B cell (primary cell): ENCODE measurements around the gene AK9. TPM values are rescaled to one million over a fixed set of nuclear protein-coding genes. Genes with fewer than 3 reads are reported as not detected.
A peak's percentile ranks its signal among the peaks of the same experiment; 100 is the strongest.

Experiments
- ATAC-seq: fragments of 200-7000 bp; cut with Tn5 transposase; one replicate; pipeline ENCODE4 v1.10.0; 2021; ENCODE audit warnings: low read depth, mild to moderate bottlenecking, moderate number of reproducible peaks, moderate library complexity
- CTCF ChIA-PET: fragments of 350-600 bp; sonication (Branson Sonifier 250); formaldehyde crosslinking; loops from one replicate; lab custom pipeline; 2021; ENCODE audit warnings: antibody characterized with exemption, inconsistent platforms; lab: Charles Lee
- POLR2A ChIA-PET: fragments of 350-600 bp; sonication (Branson Sonifier 250); formaldehyde crosslinking; loops from one replicate; lab custom pipeline; 2021; ENCODE audit warnings: antibody characterized with exemption; lab: Charles Lee
- DNase-seq: peaks from one replicate; pipeline ENCODE4 v3.0.0; 2013
- H2AFZ ChIP-seq: 2 replicates; pipeline ENCODE4 v1.6.1; 2012; ENCODE audit warnings: mild to moderate bottlenecking, low read depth, low read length; ENCODE audit not compliant: insufficient read depth, poor library complexity, severe bottlenecking
- H3K27ac ChIP-seq, 2 donors: 1 replicate in 1 of 2; 2 replicates in 1 of 2; pipeline ENCODE4 v1.5.1; 2012 to 2013; ENCODE audit warnings: low read length in 2 of 2, mild to moderate bottlenecking in 2 of 2, moderate library complexity in 1 of 2
- H3K27me3 ChIP-seq, 4 experiments: fragments of 200-600 bp in 1 of 4; sonication (generic) in 1 of 4; replicated peaks in 1 of 4; 1 replicate in 2 of 4; 2 replicates in 2 of 4; pipeline versions ENCODE4 v1.6.1 to v1.7.0; 2013 to 2016; ENCODE audit warnings: low read length in 3 of 4, mild to moderate bottlenecking in 2 of 4, mixed read lengths in 1 of 4, moderate library complexity in 1 of 4; ENCODE audit not compliant: insufficient read depth in 4 of 4, control insufficient read depth in 3 of 4; ENCODE audit errors: control extremely low read depth in 1 of 4
- H3K36me3 ChIP-seq, 2 experiments: replicated peaks in 1 of 2; 1 replicate in 1 of 2; 2 replicates in 1 of 2; pipeline versions ENCODE4 v1.6.1 to v1.7.1; 2013; ENCODE audit warnings: low read length in 1 of 2; ENCODE audit not compliant: insufficient read depth in 2 of 2, control insufficient read depth in 1 of 2; ENCODE audit errors: control extremely low read depth in 1 of 2, extremely low read depth in 1 of 2
- H3K4me1 ChIP-seq, 2 donors: fragments of 200-600 bp in 1 of 2; sonication (generic) in 1 of 2; 1 replicate in 1 of 2; 2 replicates in 1 of 2; pipeline versions ENCODE4 v1.5.1 to v1.6.1; 2013 to 2017; ENCODE audit warnings: low read length in 2 of 2; ENCODE audit not compliant: control insufficient read depth in 2 of 2, insufficient read depth in 2 of 2
- H3K4me2 ChIP-seq: replicated peaks from 2 replicates; pipeline ENCODE3; 2012; ENCODE audit warnings: mild to moderate bottlenecking, low read depth, low read length; ENCODE audit not compliant: poor library complexity, severe bottlenecking
- H3K4me3 ChIP-seq, 5 experiments: fragments of 200-600 bp in 1 of 5; sonication (generic) in 1 of 5; 1 replicate in 3 of 5; 2 replicates in 2 of 5; pipeline versions ENCODE4 v1.5.1 to v1.7.0; 2011 to 2016; ENCODE audit warnings: low read length in 4 of 5, mild to moderate bottlenecking in 4 of 5, low read depth in 2 of 5, control low read depth in 1 of 5, moderate library complexity in 1 of 5; ENCODE audit not compliant: insufficient read depth in 1 of 5; ENCODE audit errors: control extremely low read depth in 1 of 5, extremely low read depth in 1 of 5
- H3K79me2 ChIP-seq: fragments of 200-600 bp; sonication (generic); one replicate; pipeline ENCODE4 v1.6.0; 2016; ENCODE audit warnings: low read length; ENCODE audit not compliant: control insufficient read depth, insufficient read depth
- H3K9ac ChIP-seq: fragments of 200-600 bp; sonication (generic); 2 replicates; pipeline ENCODE4 v1.6.1; 2017; ENCODE audit warnings: mild to moderate bottlenecking, low read length, moderate library complexity
- H3K9me3 ChIP-seq, 3 donors: one replicate each; pipeline versions ENCODE4 v1.6.1 to v1.7.1; 2013; ENCODE audit warnings: low read length in 2 of 3; ENCODE audit not compliant: control insufficient read depth in 2 of 3, insufficient read depth in 1 of 3; ENCODE audit errors: control extremely low read depth in 1 of 3
- H4K20me1 ChIP-seq: 2 replicates; pipeline ENCODE4 v1.6.0; 2012; ENCODE audit warnings: mild to moderate bottlenecking, low read length; ENCODE audit not compliant: insufficient read depth, control insufficient read depth, poor library complexity, severe bottlenecking
- H3K27ac Mint-ChIP-seq: one replicate; pipeline ENCODE4 v1.8.0; 2021; ENCODE audit warnings: mixed read lengths
- H3K27me3 Mint-ChIP-seq: one replicate; pipeline ENCODE4 v1.8.0; 2021; ENCODE audit warnings: mixed read lengths
- H3K4me1 Mint-ChIP-seq: one replicate; pipeline ENCODE4 v1.8.0; 2021; ENCODE audit warnings: mixed read lengths
- H3K4me3 Mint-ChIP-seq: one replicate; pipeline ENCODE4 v1.8.0; 2021; ENCODE audit warnings: mixed read lengths
- H3K9me3 Mint-ChIP-seq: one replicate; pipeline ENCODE4 v1.8.0; 2022; ENCODE audit warnings: mixed read lengths; ENCODE audit not compliant: insufficient read depth
- EZH2 ChIP-seq: IDR thresholded peaks from 2 replicates; pipeline ENCODE4 v1.6.1; 2012; ENCODE audit warnings: borderline replicate concordance, low read depth, mild to moderate bottlenecking, moderate library complexity, low read length; ENCODE audit not compliant: insufficient read depth, poor library complexity, severe bottlenecking
- WGBS: methylation state at CpG from one replicate; pipeline ENCODE4 v1.1.5; 2013; ENCODE audit warnings: missing lambda C conversion rate; ENCODE audit not compliant: insufficient coverage; 5-methylcytosine and 5-hydroxymethylcytosine counted together
- intact Hi-C: fragments of 100-400 bp; cut with micrococcal nuclease; formaldehyde crosslinking; loops from one replicate; pipeline ENCODE4 v1.10.0; 2022
- polyA plus RNA-seq: library from polyadenylated mRNA; depleted of rRNA; stranded (reverse); fragments of >200 nt; gene quantifications from 2 replicates; pipeline ENCODE4 v1.2.3, GENCODE V29; 2012
- total RNA-seq, 2 donors: library from RNA; stranded (reverse); fragments of 120-200 nt in 1 of 2; gene quantifications; 1 replicate in 1 of 2; 2 replicates in 1 of 2; pipeline versions ENCODE4 v1.2.3 to v1.2.4, GENCODE V29; 2013 to 2022
- TF ChIP-seq, protein P1 (sequence below): fragments of 200-600 bp; IDR thresholded peaks from one replicate; pipeline ENCODE4 v1.8.0; 2022; ENCODE audit warnings: antibody characterized with exemption, mild to moderate bottlenecking

AK9 gene
- total and polyA plus RNA-seq, 2 donors (not counting 1 experiment from before 2014, with no cell fraction given), result 6.4 to 26.5 TPM

DNA sequence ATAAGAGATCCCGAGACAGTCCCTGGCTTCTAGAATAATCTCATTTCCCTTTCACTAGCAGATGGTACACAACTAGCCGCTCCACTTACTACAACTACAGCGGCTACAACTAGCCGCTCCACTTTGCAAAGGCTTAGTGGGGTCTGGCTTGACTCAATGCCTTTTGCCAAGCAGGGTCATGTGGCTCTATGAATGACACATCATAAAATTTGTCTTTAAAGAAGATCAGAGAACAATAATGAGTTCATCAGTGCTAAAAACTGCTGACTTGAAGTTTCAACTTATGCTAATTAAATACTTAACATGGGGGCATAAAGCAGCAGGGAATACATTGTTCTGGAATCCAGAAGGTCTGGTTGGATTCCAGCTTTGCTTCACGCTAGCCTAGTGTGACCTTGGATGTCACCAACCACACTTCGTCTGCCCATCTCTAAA lies 233.4 kb downstream of the AK9 start:
- TF ChIP-seq, protein P1, sequence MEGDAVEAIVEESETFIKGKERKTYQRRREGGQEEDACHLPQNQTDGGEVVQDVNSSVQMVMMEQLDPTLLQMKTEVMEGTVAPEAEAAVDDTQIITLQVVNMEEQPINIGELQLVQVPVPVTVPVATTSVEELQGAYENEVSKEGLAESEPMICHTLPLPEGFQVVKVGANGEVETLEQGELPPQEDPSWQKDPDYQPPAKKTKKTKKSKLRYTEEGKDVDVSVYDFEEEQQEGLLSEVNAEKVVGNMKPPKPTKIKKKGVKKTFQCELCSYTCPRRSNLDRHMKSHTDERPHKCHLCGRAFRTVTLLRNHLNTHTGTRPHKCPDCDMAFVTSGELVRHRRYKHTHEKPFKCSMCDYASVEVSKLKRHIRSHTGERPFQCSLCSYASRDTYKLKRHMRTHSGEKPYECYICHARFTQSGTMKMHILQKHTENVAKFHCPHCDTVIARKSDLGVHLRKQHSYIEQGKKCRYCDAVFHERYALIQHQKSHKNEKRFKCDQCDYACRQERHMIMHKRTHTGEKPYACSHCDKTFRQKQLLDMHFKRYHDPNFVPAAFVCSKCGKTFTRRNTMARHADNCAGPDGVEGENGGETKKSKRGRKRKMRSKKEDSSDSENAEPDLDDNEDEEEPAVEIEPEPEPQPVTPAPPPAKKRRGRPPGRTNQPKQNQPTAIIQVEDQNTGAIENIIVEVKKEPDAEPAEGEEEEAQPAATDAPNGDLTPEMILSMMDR, result no peak
- no peak for TF ChIP-seq EZH2
- Histone ChIP-seq H4K20me1 (no peaks in the 10 kb centered on the region), H3K4me3 (peak overlapping the region in 1 of 5 experiments; percentile 94), H2AFZ (no peak overlapping the region), H3K27me3 (no peaks in the 10 kb centered on the region), H3K9me3 (peaks cover 0 to 2% (median 0%) of the 10 kb centered on the region in 3 donors), H3K27ac (peak overlapping the region; percentile 76 to 98), H3K36me3 (peaks cover 0 to 19% of the 10 kb centered on the region in 2 experiments), H3K79me2 (peaks cover 29% of the 10 kb centered on the region), H3K9ac (no peak overlapping the region), H3K4me2 (peak overlapping the region; percentile 95), H3K4me1 (peaks cover 63 to 64% of the 10 kb centered on the region in 2 donors)
- Mint-ChIP-seq H3K4me3 (peak overlapping the region; percentile 95), H3K4me1 (peaks cover 78% of the 10 kb centered on the region), H3K27ac (peak overlapping the region; percentile 84), H3K9me3 (no peaks in the 10 kb centered on the region), H3K27me3 (no peaks in the 10 kb centered on the region)
- intact Hi-C loops, result loop anchor here (5.0 to 10.0 kb wide), 3 partner anchors 747 to 1417 kb away; partner anchors contain the start of genes AMD1 and CDK19
- ATAC-seq (no peak), DNase-seq (no peak)
- ChIA-PET POLR2A (interaction anchor here (2.0 kb wide), 1 partner anchor 22 kb away, joined by 4 read pairs; no protein-coding TSS in a partner anchor), CTCF (interaction anchor here (1.3 to 6.4 kb wide), 5 partner anchors 11 to 269 kb away, joined by 3 to 55 read pairs (median 28); partner anchors contain the start of genes CD164, PPIL6, SMPD2 and ZBTB24)
- WGBS, result 87% methylated on average over 6 of the region's 6 CpGs
